GM21619 (cell line): ENCODE data around the gene CCDC40.
"Not testable (repeated sequence)": the region's sequence is repeated elsewhere in the genome, so short reads cannot be mapped to it uniquely, and the experiment has no call there.

ENCODE experiments used
- ATAC-seq: cut with Tn5 transposase; IDR thresholded peaks from one replicate; pipeline ENCODE4 v1.9.1; 2021; ENCODE audit not compliant: unreplicated experiment

Gene CCDC40

GRCh38 chr17:80035937-80036714 is at the start of gene CCDC40:
CCDC40 (plus strand) TSS chr17:80036642; CDS start chr17:80036663, 21 bp downstream.
- no peak for ATAC-seq

- no peak for ATAC-seq
Measured at GRCh38 chr17:79987187-79987934, 49.1 kb upstream of the CCDC40 start.

GRCh38 chr17:79987935-79988184 is 48.6 kb upstream of the CCDC40 start:
- ATAC-seq: no peak

- ATAC-seq: no peak
Measured at GRCh38 chr17:79988185-79988971, 48.1 kb upstream of the CCDC40 start.

- ATAC-seq: no peak
Measured at GRCh38 chr17:79989106-79989835, 47.2 kb upstream of the CCDC40 start.

GRCh38 chr17:79990051-79990592 is 46.3 kb upstream of the CCDC40 start:
- no peak for ATAC-seq

- ATAC-seq: no peak
Measured at GRCh38 chr17:79990704-79991103, 45.7 kb upstream of the CCDC40 start.

GRCh38 chr17:79991140-79991923 is 45.1 kb upstream of the CCDC40 start:
- no peak for ATAC-seq

GRCh38 chr17:79991924-79992648 is 44.4 kb upstream of the CCDC40 start:
- ATAC-seq: no peak

- ATAC-seq: no peak
Measured at GRCh38 chr17:79992649-79993389, 43.6 kb upstream of the CCDC40 start.

GRCh38 chr17:79993390-79994227 is 42.8 kb upstream of the CCDC40 start:
- ATAC-seq: no peak

- not testable (repeated sequence) for ATAC-seq
Measured at GRCh38 chr17:79994228-79994569, 42.2 kb upstream of the CCDC40 start.

GRCh38 chr17:79994602-79995001 is 41.8 kb upstream of the CCDC40 start:
- ATAC-seq: no peak

GRCh38 chr17:79995696-79996095 is 40.7 kb upstream of the CCDC40 start:
- no peak for ATAC-seq

GRCh38 chr17:79996291-79996690 is 40.2 kb upstream of the CCDC40 start:
- ATAC-seq: no peak

- no peak for ATAC-seq
Measured at GRCh38 chr17:79997011-79997660, 39.3 kb upstream of the CCDC40 start.

GRCh38 chr17:80000136-80000535 is 36.3 kb upstream of the CCDC40 start:
- ATAC-seq: no peak
